IMR-90 (cell line): Measurements from ENCODE around the gene FAM43B. TPM values are rescaled to one million over a fixed set of nuclear protein-coding genes. Genes with fewer than 3 reads are reported as not detected.

ENCODE experiments used
- ATAC-seq: fragments of 200-7000 bp; cut with Tn5 transposase; 2 replicates; pipeline ENCODE4 v1.9.1; 2020; ENCODE audit warnings: low read depth, mild to moderate bottlenecking, moderate library complexity
- BruUV-seq: library from RNA; stranded (reverse); fragments of 400-500 nt; replicated peaks from 2 replicates; lab custom pipeline; 2021; lab: Mats Ljungman, UMichigan
- CTCF ChIA-PET: fragments of 300-600 bp; formaldehyde crosslinking; extraction: SDS; loops from one replicate; lab custom pipeline; 2021; ENCODE audit warnings: antibody characterized with exemption; lab: Yijun Ruan, JAX
- POLR2A ChIA-PET: fragments of 300-600 bp; sonication (Branson Sonifier 250); formaldehyde crosslinking; loops from one replicate; lab custom pipeline; 2022; ENCODE audit warnings: antibody characterized with exemption; ENCODE audit not compliant: unreplicated experiment; lab: Charles Lee
- DNase-seq: peaks from one replicate; pipeline ENCODE4 v3.0.0; 2013
- H2AFZ ChIP-seq: replicated peaks from 2 replicates; pipeline ENCODE3; 2013; ENCODE audit warnings: low read length, mild to moderate bottlenecking; ENCODE audit not compliant: poor library complexity
- H2AK5ac ChIP-seq: 2 replicates; pipeline ENCODE4 v1.6.1; 2013; ENCODE audit warnings: low read depth, low read length, inconsistent platforms
- H2AK9ac ChIP-seq: replicated peaks from 2 replicates; pipeline ENCODE3; 2013; ENCODE audit warnings: mild to moderate bottlenecking, low read depth, low read length, moderate library complexity; ENCODE audit not compliant: poor library complexity
- H2BK120ac ChIP-seq: 2 replicates; pipeline ENCODE4 v1.6.1; 2013; ENCODE audit warnings: low read depth, low read length, inconsistent platforms
- H2BK15ac ChIP-seq: 3 replicates; pipeline ENCODE4 v1.6.1; 2013; ENCODE audit warnings: low read depth, low read length, inconsistent platforms
- H2BK20ac ChIP-seq: 2 replicates; pipeline ENCODE4 v1.6.1; 2013; ENCODE audit warnings: low read depth, mild to moderate bottlenecking, inconsistent platforms, low read length, moderate library complexity
- H2BK5ac ChIP-seq: 2 replicates; pipeline ENCODE4 v1.6.1; 2013; ENCODE audit warnings: mild to moderate bottlenecking, low read depth, low read length, inconsistent platforms; ENCODE audit not compliant: poor library complexity, severe bottlenecking
- H3K14ac ChIP-seq: replicated peaks from 2 replicates; pipeline ENCODE4 v1.6.1; 2013; ENCODE audit warnings: low read depth, low read length, inconsistent platforms
- H3K18ac ChIP-seq: 2 replicates; pipeline ENCODE4 v1.6.1; 2013; ENCODE audit warnings: low read depth, low read length, control low read depth
- H3K23ac ChIP-seq: 2 replicates; pipeline ENCODE4 v1.6.1; 2013; ENCODE audit warnings: low read depth, low read length, inconsistent platforms
- H3K27ac ChIP-seq: 2 replicates; pipeline ENCODE4 v1.5.1; 2013; ENCODE audit warnings: mild to moderate bottlenecking, control low read depth, low read length; ENCODE audit not compliant: insufficient read depth
- H3K27me3 ChIP-seq: 2 replicates; pipeline ENCODE4 v1.6.1; 2013; ENCODE audit warnings: low read length; ENCODE audit not compliant: control insufficient read depth, insufficient read depth
- H3K36me3 ChIP-seq: 2 replicates; pipeline ENCODE4 v1.6.1; 2013; ENCODE audit warnings: low read length, mixed read lengths; ENCODE audit not compliant: control insufficient read depth, insufficient read depth
- H3K4ac ChIP-seq: 2 replicates; pipeline ENCODE4 v1.6.1; 2013; ENCODE audit warnings: low read depth, low read length, inconsistent platforms
- H3K4me1 ChIP-seq: 2 replicates; pipeline ENCODE4 v1.6.1; 2013; ENCODE audit warnings: low read length, mixed read lengths; ENCODE audit not compliant: control insufficient read depth, insufficient read depth
- H3K4me2 ChIP-seq: 2 replicates; pipeline ENCODE4 v1.6.1; 2013; ENCODE audit warnings: low read depth, mild to moderate bottlenecking, control low read depth, low read length, moderate library complexity
- H3K4me3 ChIP-seq: 2 replicates; pipeline ENCODE4 v1.5.1; 2013; ENCODE audit warnings: low read depth, mild to moderate bottlenecking, control low read depth, low read length, moderate library complexity; ENCODE audit not compliant: insufficient read depth
- H3K56ac ChIP-seq: 2 replicates; pipeline ENCODE4 v1.6.1; 2013; ENCODE audit warnings: low read length, inconsistent platforms; ENCODE audit not compliant: insufficient read depth; ENCODE audit errors: extremely low read depth
- H3K79me1 ChIP-seq, 2 experiments: 2 replicates each; pipeline ENCODE4 v1.6.1; 2013; ENCODE audit warnings: low read length in 2 of 2, inconsistent platforms in 1 of 2, low read depth in 1 of 2
- H3K9ac ChIP-seq: 2 replicates; pipeline ENCODE4 v1.6.1; 2013; ENCODE audit warnings: low read depth, low read length, control low read depth
- H3K9me1 ChIP-seq: 2 replicates; pipeline ENCODE4 v1.6.1; 2013; ENCODE audit warnings: low read length, inconsistent platforms; ENCODE audit not compliant: insufficient read depth
- H3K9me3 ChIP-seq: 2 replicates; pipeline ENCODE4 v1.6.1; 2013; ENCODE audit warnings: low read length; ENCODE audit not compliant: control insufficient read depth, insufficient read depth
- H4K20me1 ChIP-seq: 2 replicates; pipeline ENCODE4 v1.6.1; 2013; ENCODE audit warnings: low read length, inconsistent platforms; ENCODE audit not compliant: insufficient read depth
- H4K5ac ChIP-seq: 2 replicates; pipeline ENCODE4 v1.6.1; 2013; ENCODE audit warnings: mild to moderate bottlenecking, low read depth, low read length, control low read depth
- H4K8ac ChIP-seq, 2 experiments: 2 replicates each; pipeline ENCODE4 v1.6.1; 2013; ENCODE audit warnings: low read depth in 2 of 2, low read length in 2 of 2, control low read depth in 1 of 2, inconsistent platforms in 1 of 2
- H4K91ac ChIP-seq: 2 replicates; pipeline ENCODE4 v1.6.1; 2013; ENCODE audit warnings: low read depth, low read length, inconsistent platforms; ENCODE audit not compliant: insufficient read depth
- BHLHE40 ChIP-seq: fragments of 150-350 bp; IDR thresholded peaks from 2 replicates; pipeline ENCODE4 v1.6.1; 2016; ENCODE audit warnings: mild to moderate bottlenecking, low read depth, low read length
- CEBPB ChIP-seq: IDR thresholded peaks from 2 replicates; pipeline ENCODE4 v1.6.1; 2012; ENCODE audit warnings: low read depth, low read length, improper control_type of control experiment
- CHD1 ChIP-seq: IDR thresholded peaks from 2 replicates; pipeline ENCODE4 v1.6.1; 2012; ENCODE audit warnings: low read depth, low read length, improper control_type of control experiment
- CTCF ChIP-seq: conservative IDR thresholded peaks from 2 replicates; pipeline ENCODE4 v1.5.1; 2012; ENCODE audit warnings: mild to moderate bottlenecking, low read depth, low read length, improper control_type of control experiment
- ELK1 ChIP-seq: fragments of 150-350 bp; IDR thresholded peaks from 2 replicates; pipeline ENCODE4 v1.6.1; 2016; ENCODE audit warnings: low read depth, mild to moderate bottlenecking, low read length, moderate library complexity, borderline replicate concordance
- FOS ChIP-seq: fragments of 150-350 bp; IDR thresholded peaks from 2 replicates; pipeline ENCODE4 v1.6.1; 2016; ENCODE audit warnings: low read depth, low read length
- MAFK ChIP-seq: IDR thresholded peaks from 2 replicates; pipeline ENCODE4 v1.6.1; 2012; ENCODE audit warnings: low read depth, low read length, improper control_type of control experiment
- MAZ ChIP-seq: IDR thresholded peaks from 2 replicates; pipeline ENCODE4 v1.6.1; 2012; ENCODE audit warnings: low read depth, mild to moderate bottlenecking, low read length, improper control_type of control experiment, moderate library complexity, borderline replicate concordance
- MXI1 ChIP-seq: IDR thresholded peaks from 2 replicates; pipeline ENCODE4 v1.6.1; 2012; ENCODE audit warnings: low read depth, mild to moderate bottlenecking, low read length, moderate library complexity, borderline replicate concordance
- NFE2L2 ChIP-seq: fragments of 150-350 bp; IDR thresholded peaks from 2 replicates; pipeline ENCODE4 v1.6.1; 2016; ENCODE audit warnings: low read depth, mild to moderate bottlenecking, low read length
- POLR2A ChIP-seq: IDR thresholded peaks from 2 replicates; pipeline ENCODE4 v1.6.1; 2012; ENCODE audit warnings: mild to moderate bottlenecking, low read depth, low read length
- RAD21 ChIP-seq: IDR thresholded peaks from 2 replicates; pipeline ENCODE4 v1.6.1; 2012; ENCODE audit warnings: low read length, improper control_type of control experiment
- RCOR1 ChIP-seq: IDR thresholded peaks from 2 replicates; pipeline ENCODE4 v1.6.1; 2012; ENCODE audit warnings: mild to moderate bottlenecking, low read length, improper control_type of control experiment; ENCODE audit not compliant: insufficient replicate concordance
- RFX5 ChIP-seq: IDR thresholded peaks from 2 replicates; pipeline ENCODE4 v1.8.0; 2012; ENCODE audit warnings: low read depth, mild to moderate bottlenecking, low read length, moderate library complexity
- SMC3 ChIP-seq: fragments of 150-350 bp; IDR thresholded peaks from 2 replicates; pipeline ENCODE4 v1.6.1; 2016; ENCODE audit warnings: low read depth, mild to moderate bottlenecking, antibody characterized with exemption, low read length, moderate library complexity
- USF2 ChIP-seq: fragments of 150-350 bp; IDR thresholded peaks from 2 replicates; pipeline ENCODE4 v1.6.1; 2017; ENCODE audit warnings: mild to moderate bottlenecking, antibody characterized with exemption, low read length, low read depth
- WGBS, 2 experiments: methylation state at CpG; one replicate each; pipeline versions ENCODE4 v1.1.5 to v1.1.7; 2013; ENCODE audit warnings: missing lambda C conversion rate in 2 of 2; ENCODE audit not compliant: insufficient read length in 1 of 2; ENCODE audit errors: extremely low coverage in 2 of 2; 5-methylcytosine and 5-hydroxymethylcytosine counted together
- dilution Hi-C: fragments of 300-500 bp; cut with HindIII; formaldehyde crosslinking; loops from one replicate; pipeline ENCODE4 v1.14.3; 2018; ENCODE audit warnings: low sequenced_read_pairs; ENCODE audit not compliant: unreplicated experiment
- in situ Hi-C: fragments of 300-500 bp; cut with MboI; formaldehyde crosslinking; loops from 3 replicates; pipeline ENCODE4 v1.14.3; 2019; ENCODE audit warnings: low sequenced_read_pairs, inconsistent platforms, mixed read lengths
- intact Hi-C: fragments of 100-400 bp; cut with micrococcal nuclease; formaldehyde crosslinking; loops from 2 replicates; pipeline ENCODE4 v1.10.0; 2022
- polyA plus RNA-seq, 3 experiments: library from polyadenylated mRNA; depleted of rRNA; stranded (reverse); fragments of >200 nt; gene quantifications; 2 replicates each; pipeline ENCODE4 v1.2.3, GENCODE V29; 2012; ENCODE audit warnings: low replicate concordance in 1 of 3
- total RNA-seq: library from RNA; depleted of rRNA; stranded (reverse); fragments of >200 nt; gene quantifications from 2 replicates; pipeline ENCODE4 v1.2.3, GENCODE V29; 2012

Gene FAM43B
- total and polyA plus RNA-seq, 2 of the 4 experiments (the other 2 are of a cell fraction): 0.05 TPM; not detected in 1

GRCh38 chr1:20546637-20547036 is 5.7 kb upstream of the FAM43B start:
- H3K27me3 ChIP-seq: peaks cover 49% of the 10 kb centered on the region
- H3K18ac ChIP-seq: no peak overlapping the region
- H3K4me2 ChIP-seq: no peak overlapping the region
- BruUV-seq: no TSS peak
- in situ Hi-C loops (loop anchor here (25.0 kb wide), 1 partner anchor 666 kb away; no protein-coding TSS in a partner anchor), intact Hi-C loops (no loop called here), dilution Hi-C loops (no loop called here)
- DNase-seq: no peak
- H3K4me1 ChIP-seq: no peaks in the 10 kb centered on the region
- WGBS, 2 experiments: 83% methylated on average over 2 of the region's 3 CpGs; no CpG with 5 or more reads in 1 of the 2 experiments
- H2AK5ac ChIP-seq: no peak overlapping the region
- H4K91ac ChIP-seq: no peak overlapping the region
- H3K9me1 ChIP-seq: no peaks in the 10 kb centered on the region
- POLR2A ChIA-PET: no interaction called here
- H3K79me1 ChIP-seq: no peaks in the 10 kb centered on the region
- no peak overlapping the region for H2BK5ac ChIP-seq
- H3K4me3 ChIP-seq: no peak overlapping the region
- H2BK15ac ChIP-seq: no peak overlapping the region
- no peak overlapping the region for H3K56ac ChIP-seq
- TF ChIP-seq MXI1: no peak
- TF ChIP-seq CHD1: no peak
- TF ChIP-seq MAFK: no peak
- TF ChIP-seq CTCF: no peak
- no peak for TF ChIP-seq FOS
- no peak for TF ChIP-seq USF2
- no peak for TF ChIP-seq ELK1
- TF ChIP-seq MAZ: no peak
- TF ChIP-seq RCOR1: no peak
- TF ChIP-seq BHLHE40: no peak
- no peak for TF ChIP-seq SMC3
- no peak for TF ChIP-seq POLR2A
- TF ChIP-seq NFE2L2: no peak
- TF ChIP-seq RAD21: no peak
- no peak for TF ChIP-seq CEBPB
- no peak for TF ChIP-seq RFX5
- no peak overlapping the region for H4K8ac ChIP-seq
- no peak for ATAC-seq
- no peak overlapping the region for H3K27ac ChIP-seq
- H2AFZ ChIP-seq: no peak overlapping the region
- no peak overlapping the region for H3K4ac ChIP-seq
- H3K23ac ChIP-seq: no peak overlapping the region
- H3K9me3 ChIP-seq: no peaks in the 10 kb centered on the region
- no peak overlapping the region for H2BK120ac ChIP-seq
- CTCF ChIA-PET: interaction anchor here (0.6 kb wide), 1 partner anchor 25 kb away, joined by 3 read pairs; no protein-coding TSS in a partner anchor
- no peaks in the 10 kb centered on the region for H4K20me1 ChIP-seq
- H3K14ac ChIP-seq: no peak overlapping the region
- H3K9ac ChIP-seq: no peak overlapping the region
- H4K5ac ChIP-seq: no peak overlapping the region
- H2AK9ac ChIP-seq: no peak overlapping the region
- no peaks in the 10 kb centered on the region for H3K36me3 ChIP-seq
- H2BK20ac ChIP-seq: no peak overlapping the region
